Stimulated activated CD4-positive, alpha-beta T cell treated with anti-CD3 and anti-CD28 coated beads, Interleukin-1b, Interleukin-23, amount 100 ng/mL, for 48 hours (primary cell): ENCODE measurements around the gene SEC63.
"Not testable (repeated sequence)": the region's sequence is repeated elsewhere in the genome, so short reads cannot be mapped to it uniquely, and the experiment has no call there.

Experiments used
- DNase-seq: peaks from one replicate; pipeline ENCODE4 v3.0.0-alpha.2; 2020

Gene SEC63

DNA sequence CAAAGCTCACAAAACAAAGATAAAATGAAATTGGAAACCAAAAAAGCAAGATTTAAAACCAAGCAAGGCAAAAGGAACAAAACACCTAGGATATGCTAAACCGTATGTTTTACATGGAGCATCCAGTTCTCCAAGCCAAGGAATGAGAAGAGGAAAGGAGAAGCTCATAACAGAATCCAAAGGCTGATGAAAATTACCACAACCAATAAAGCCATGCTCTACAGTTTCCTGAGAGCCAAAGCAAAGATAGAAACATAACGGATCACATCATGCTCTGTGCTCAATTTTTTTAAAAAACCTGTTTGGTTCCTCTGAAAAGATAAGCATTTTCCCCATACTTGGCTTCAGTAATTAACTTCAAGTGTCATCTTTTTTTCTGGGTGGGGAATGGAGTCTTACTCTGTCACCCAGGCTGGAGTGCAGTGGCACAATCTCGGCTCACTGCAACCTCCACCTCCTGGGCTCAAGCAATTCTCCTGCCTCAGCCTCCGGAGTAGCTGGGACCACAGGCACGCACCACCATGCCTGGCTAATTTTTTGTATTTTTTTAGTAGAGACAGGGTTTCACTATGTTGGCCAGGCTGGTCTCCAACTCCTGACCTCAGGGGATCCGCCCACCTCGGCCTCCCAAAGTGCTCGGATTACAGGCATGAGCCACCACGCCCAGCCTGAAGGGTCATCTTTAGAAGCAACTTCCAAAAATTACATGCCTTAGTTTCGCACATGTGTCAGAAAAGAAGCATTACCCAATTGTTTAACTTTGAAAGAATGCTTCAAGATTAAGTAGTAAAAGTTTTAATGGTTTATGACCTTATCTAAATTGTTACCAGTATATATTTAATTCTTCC lies 31.1 kb downstream of the SEC63 start:
- not testable (repeated sequence) for DNase-seq

DNA sequence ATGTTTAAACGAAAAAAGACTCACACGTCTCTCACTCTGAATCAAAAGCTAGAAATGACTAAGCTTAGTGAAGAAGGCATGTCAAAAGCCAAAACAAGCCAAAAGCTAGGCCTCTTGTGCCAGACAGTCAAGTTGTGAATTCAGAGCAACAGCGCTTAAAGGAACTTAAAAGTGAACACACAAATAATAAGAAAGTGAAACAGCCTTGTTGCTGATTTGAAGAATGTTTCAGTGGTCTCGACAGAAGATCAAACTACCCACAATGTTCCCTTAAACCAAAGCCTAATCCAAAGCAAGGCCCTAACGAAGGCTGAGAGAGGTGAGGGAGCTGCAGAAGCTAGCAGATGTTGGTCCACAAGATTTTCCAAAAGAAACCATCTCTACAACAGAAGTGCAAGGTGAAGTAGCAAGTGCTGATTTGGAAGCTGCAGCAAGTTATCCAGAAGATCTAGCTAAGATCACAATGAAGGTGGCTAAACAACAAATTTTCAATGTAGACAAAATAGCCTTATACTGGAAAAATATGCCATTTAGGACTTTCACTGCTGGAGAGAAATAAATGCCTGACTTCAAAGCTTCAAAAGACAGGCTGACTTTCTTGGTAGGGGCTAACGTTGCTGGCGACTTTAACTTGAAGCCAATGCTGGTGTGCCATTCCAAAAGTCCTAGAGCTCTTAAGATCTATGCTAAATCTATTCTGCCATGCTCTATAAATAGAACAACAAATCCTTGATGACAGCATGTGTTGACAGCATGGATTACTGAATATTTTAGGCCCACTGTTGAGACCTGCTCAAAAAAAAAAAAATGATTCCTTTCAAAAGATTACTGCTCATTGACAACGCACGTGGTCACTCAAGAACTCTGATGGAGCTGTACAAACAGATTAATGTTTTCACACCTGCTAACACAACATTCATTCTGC lies 40.3 kb downstream of the SEC63 start:
- DNase-seq, result no peak

DNA sequence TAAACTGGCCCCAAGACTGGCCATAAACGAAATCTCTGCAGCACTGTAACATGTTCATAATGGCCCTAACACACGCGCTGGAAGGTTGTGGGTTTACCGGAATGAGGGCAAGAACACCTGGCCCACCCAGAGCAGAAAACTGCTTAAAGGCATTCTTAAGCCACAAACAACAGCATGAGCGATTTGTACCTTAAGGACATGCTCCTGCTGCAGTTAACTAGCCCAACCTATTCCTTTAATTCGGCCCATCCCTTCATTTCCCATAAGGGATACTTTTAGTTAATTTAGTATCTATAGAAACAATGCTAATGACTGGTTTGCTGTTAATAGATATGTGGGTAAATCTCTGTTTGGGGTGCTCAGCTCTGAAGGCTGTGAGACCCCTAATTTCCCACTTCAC lies 41.0 kb downstream of the SEC63 start:
- not testable (repeated sequence) for DNase-seq

DNA sequence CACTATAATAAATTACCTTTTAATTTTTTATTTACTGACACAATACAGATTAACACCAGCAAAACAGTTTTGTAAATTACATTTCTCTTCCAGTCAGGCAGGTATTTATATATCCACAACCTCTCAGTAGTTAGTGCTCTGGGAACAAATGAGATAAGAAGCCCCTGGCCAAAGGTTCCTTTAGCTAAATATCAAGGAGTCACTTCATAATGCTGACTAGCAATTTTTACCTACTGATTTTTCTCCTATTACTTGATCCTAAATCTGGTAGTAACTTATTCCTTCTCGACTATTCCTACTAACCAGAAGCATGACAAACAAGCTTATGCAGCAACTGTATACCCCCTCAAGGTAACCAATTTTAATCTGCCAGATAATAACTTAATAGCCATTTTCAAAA lies 46.3 kb downstream of the SEC63 start:
- no peak for DNase-seq

DNA sequence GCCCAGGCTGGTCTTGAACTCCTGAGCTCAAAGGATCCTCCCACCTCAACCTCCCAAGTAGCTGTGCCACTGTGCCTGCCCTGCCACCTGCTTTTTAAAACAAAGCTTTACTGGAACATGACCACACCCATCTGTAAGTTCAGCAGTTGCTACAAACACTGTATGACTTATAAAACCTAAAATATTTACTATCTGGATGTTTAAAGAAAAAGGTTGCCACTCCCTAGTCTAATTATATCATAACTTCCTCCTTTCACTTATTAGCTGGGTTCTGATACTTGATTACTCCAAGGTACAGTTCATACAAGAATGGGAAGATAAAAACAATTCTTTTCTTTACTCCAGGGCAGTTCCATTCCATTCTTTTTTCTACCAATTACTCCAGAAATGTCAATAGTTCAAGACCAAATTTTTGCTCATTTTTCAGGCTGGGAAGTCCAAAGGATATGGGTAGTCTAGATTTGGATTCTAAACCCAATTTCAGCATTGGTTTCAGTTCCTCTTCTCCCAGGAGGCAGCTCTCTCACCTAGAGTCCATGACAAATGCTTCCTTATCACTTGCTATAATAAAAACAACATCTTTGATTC lies 63.1 kb downstream of the SEC63 start:
- no peak for DNase-seq

DNA sequence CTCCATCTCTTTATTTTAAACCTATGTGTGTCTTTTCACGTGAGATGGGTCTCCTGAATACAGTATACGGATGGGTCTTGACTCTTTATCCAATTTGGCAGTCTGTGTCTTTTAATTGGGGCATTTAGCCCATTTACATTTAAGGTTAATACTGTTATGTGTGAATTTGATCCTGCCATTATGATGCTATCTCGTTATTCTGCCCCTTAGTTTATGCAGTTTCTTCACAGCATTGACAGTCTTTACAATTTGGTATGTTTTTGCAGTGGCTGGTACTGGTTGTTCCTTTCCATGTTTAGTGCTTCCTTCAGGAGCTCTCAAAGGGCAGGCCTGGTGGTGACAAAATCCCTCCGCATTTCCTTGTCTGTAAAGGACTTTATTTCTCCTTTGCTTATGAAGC lies 67.6 kb downstream of the SEC63 start:
- not testable (repeated sequence) for DNase-seq

DNA sequence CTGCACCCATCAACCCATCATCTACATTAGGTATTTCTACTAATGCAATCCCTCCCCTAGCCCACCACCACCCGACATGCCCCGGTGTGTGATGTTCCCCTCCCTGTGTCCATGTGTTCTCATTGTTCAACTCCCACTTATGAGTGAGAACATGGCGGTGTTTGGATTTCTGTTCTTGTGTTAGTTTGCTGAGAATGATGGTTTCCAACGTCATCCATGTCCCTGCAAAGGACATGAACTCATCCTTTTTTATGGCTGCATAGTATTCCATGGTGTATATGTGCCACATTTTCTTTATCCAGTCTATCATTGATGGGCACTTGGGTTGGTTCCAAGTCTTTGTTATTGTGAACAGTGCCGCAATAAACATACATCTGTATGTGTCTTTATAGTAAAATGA lies 72.1 kb downstream of the SEC63 start:
- DNase-seq, result not testable (repeated sequence)

DNA sequence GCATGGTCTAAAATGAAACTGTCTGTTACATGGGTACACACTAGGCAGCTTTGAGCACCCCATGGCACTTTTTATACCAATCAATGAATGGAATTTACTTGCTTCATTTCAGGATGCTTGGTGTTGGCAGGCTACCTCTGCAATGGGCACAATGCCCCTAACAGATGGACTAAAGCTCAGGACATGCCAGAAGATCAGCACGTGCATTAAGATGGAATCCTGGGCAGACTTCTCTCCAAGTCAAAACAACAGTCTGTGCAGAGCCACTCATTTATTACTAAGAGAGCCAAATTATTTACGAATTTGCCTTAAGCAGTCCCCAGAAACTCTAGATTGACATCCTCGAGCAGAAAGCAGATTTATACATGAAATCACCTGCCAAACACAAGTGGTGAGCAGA lies 78.1 kb downstream of the SEC63 start:
- DNase-seq, result no peak

DNA sequence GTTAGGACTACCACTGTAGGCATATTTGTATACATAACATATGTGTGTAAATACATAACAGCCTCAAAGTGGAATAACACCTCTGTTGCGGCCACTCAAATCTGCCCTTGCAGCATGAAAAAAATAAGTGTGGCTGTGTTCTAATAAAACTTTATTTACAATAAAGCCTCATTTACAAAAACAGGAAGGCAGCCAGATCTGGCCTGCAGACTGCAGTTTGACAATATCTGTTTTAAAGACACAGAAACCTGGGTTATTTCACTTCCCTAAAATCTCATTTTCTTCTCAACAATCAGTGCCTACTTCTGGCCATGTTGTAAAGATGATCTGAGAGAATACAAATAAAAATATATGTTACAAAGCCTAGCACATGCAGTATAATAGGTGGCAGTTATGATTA lies 80.0 kb downstream of the SEC63 start:
- DNase-seq, result no peak

DNA sequence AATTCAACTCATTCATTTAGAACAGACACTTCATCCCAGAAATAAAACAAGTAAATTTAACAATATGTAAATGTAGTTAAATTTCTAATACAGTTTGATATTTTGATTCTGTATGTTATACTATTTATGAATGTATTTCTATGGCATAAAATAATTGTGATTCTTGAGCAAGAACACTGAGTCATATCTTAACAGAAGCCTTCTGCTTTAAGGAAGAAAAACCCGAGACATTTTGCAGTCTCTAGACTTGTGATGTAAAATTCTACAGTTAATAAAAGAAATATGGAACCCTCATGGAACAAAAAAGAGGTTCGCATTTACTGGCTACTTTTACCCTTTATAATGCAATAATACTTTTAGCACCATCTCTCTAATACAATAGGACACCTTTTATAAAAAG lies 86.0 kb downstream of the SEC63 start:
- no peak for DNase-seq

DNA sequence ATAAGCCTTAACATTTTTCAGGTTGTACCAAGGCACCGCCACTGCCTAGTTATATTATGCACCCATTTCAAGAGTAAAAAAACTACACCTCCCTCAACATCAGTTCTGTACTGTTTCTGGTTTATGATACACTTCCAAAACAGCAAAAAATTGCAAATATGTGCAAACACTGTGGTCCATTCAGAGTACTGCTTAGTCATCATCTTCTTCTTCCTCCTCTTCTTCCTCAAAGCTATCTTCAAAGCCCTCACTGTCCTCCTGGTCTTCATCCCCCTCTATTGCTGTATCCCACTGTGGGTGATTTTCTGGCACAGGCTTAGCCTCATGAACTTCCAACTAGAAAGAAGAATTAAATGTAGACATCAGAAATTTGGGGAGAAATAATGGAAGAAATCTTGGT lies 86.5 kb downstream of the SEC63 start:
- not testable (repeated sequence) for DNase-seq

DNA sequence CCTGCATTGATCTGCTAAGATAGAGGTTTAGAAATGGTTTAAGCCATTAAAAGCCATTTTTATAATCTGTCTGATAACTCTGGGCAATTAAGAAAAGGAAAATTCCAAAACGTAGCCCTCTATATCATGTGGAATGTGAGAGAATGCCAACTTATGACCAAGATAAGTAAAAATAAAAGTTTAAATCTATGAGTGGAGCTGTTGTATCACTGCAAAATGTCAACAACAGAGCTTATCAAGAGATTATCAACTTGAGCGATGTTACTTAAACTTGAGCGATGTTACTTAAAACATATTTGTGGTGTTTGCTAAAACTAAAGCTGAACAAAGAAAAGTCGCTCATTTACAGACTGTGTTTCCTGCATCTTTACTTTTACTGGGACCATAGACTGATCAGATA lies 87.0 kb downstream of the SEC63 start:
- DNase-seq, result no peak

DNA sequence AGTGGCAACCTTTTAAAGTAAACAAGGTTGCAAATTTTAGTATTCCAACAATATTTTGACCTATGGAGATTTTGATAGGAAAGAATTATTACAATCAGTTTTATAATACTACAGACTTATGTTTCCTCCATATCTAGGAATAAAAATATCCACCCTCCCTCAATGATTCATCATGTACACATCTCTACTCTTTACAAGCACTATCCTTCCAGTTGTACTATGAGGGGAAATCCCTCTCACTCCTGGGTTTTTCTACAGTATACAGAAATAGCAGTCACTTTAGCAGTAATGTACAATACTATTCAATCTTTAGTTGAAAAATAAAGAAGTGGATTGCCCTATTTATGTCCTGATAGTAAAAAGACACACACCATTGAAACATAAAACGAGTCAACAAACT lies 87.6 kb downstream of the SEC63 start:
- DNase-seq, result no peak

DNA sequence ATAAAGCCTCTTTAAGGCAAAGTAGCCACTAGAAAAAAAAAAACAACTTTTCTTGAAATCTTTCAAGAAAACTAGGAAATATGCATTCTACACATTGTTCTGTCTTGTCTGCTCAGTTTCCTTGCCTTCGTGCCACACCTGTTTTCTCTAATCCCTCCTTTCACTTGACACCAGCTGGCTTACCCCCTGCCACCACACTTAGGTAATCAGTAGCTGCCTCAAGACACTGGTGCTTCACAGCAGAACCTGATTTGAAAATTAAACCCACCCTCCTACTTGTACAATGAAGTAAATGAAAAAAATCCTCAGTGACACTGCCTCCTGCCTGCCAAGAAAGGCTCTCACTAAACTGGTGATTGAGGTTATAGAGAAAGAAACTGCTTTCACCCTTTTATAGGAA lies 88.1 kb downstream of the SEC63 start:
- DNase-seq, result no peak

DNA sequence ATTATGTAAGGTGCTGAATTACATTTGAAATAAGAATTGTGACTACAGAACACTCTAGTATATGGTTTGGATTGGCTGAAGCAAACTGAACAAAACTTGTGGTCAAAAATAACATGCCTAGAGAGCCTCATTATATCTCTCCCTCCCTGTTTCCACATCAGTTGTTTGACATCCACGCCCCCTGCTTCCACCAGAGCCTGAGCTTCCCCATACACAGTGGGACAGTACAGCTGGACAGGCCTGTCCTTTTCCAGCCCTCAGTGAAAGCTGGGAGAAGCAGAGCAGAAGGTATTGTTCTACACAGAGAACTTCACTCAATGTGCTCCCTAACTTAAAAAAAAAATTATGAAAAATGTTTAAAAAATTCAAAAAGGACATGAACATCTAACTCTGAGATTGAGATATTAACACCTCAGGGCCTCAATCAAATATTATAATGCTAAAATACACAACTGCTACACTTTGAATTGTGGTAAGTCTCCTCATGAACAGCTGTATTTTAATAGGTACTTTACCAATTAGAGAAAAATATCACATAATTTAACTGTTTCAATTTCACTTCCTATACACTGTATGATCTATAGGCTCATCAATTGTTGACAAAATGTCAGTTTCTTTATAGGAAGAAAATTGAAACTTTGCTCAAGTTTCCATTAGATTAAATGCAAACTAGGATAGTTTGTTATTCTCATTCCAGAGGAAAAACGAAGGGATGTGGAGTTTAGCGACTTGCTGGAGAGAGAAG lies 89.0 kb downstream of the SEC63 start:
- DNase-seq, result no peak

DNA sequence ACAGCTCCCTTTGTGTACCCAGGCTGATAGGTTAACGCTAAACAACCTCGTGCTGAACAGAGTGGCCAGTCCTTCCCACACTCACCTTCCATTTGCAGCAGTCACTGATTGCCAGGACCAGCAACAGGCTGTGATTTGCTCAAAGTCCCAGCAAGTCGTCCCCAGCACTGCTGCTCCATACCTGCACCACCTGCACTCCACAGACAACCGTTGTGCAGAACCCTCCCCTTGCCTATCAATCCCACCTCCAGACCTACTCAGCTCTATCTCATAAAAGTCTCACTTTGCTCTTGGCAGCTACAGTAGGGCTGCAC lies 90.7 kb downstream of the SEC63 start:
- no peak for DNase-seq

DNA sequence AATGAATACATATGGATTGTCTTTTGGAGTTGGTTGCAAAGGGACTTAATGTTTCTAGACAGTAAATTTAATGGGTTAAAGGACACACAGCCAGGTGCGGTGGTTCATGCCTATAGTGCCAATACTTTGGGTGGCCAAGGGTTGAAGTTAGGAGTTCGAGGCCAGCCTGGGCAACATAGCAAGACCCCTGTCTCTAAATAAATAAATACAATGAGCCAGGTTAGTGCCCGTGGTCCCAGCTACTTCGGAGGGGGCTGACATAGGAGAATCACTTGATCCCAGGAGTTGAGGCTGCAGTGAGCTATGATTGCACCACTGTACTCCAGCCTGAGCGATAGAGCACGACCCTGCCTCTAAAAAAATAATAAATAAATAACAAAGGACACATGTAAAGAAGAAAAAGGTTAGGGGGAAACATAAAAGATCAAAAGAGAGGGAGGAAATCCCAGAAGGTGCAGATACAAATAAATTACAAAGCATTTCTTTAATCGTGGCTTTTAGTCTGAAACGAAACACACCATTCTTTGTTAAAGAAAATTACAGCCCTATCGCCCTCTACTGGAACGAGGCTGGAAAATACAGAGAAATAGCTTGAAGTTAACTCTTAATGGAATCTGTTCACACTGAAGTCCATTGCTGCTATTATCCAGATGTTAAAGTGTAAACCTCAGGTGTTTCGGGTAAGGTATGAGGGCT lies 91.3 kb downstream of the SEC63 start:
- DNase-seq, result no peak

DNA sequence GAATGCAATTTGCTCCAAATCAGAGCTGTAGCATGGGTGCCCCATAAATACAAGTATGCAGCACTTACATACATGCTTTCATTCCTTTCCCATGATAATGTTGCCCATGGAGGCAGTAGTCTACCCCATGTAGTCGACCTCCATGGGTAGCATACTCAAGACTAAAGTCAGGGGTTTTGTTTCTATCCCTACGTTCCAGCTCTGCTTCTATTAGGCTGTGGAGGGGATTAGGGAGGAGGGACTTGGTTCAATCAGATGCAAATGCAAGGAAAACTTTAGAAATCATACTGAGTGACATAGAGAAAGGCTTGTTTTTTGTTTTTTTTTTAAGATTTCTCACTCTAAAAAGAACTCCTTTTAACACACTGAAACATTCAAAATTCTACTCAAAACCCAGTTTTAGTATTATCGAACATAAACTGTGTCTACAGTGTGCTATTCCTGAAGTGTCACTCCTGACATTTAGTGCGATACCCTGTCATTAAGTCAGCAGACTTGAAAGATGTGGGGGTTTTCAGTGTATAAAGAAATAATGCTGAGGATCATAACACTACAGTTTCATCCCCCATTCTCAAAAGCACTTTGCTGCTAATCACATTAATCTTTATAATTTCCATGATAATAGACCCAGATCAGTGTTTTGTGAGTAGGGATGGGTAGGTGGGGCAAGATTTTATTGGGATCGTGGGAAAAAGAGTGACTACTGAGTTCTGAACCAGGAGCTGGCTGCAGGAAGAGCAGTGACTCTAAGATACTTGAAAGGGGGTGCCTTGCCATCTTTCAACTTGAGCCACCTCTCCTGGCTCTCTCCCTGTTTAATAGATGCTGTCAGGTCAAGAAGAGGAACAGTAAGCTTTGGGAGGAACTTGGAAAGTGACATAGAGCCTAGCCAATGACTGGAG lies 93.5 kb downstream of the SEC63 start:
- DNase-seq, result no peak

DNA sequence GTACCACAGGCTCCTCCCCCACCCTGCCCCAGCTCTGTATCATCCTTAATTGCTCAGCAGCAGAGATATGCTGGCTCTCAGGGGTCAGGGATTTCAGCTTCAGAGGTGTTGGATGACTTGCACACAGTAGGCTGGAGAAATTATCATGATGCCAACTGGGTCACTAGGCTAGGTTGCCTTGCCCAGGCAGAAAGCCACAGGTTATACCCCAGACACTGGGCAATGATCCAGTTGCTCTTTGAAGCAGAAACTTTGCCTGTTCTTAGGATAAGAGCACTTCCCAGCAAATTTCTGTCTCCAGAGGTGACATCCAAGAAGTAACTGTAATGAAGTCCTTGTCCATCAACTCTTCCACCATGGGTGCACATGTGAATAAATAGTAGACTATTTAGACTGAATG lies 95.6 kb downstream of the SEC63 start:
- no peak for DNase-seq

DNA sequence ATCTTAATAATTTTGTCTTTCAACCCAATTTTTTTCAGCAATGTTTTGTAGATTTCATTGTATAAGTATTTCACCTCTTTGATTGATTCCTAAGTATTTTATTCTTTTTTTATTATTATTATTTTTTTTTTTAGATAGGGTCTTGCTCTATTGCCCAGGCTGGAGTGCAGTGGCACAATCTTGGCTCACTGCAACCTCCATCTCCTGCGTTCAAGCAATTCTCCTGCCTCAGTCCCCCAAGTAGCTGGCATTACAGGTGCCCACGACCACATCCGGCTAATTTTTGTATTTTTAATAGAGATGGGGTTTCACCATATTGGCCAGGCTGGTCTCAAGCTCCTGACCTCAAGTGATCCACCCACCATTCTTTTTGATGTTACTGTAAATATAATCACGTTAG lies 97.0 kb downstream of the SEC63 start:
- DNase-seq, result not testable (repeated sequence)

DNA sequence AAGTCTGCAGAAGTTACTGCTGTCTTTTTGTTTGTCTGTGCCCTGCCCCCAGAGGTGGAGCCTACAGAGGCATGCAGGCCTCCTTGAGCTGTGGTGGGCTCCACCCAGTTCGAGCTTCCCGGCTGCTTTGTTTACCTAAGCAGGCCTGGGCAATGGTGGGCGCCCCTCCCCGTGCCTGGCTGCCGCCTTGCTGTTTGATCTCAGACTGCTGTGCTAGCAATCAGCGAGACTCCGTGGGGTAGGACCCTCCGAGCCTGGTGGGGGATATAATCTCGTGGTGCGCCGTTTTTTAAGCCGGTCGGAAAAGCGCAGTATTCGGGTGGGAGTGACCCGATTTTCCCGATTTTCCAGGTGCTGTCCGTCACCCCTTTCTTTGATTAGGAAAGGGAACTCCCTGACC lies 97.9 kb downstream of the SEC63 start:
- not testable (repeated sequence) for DNase-seq
